IMR-90 (cell line): ENCODE data around the gene MYO3B. TPM values are rescaled to one million over a fixed set of nuclear protein-coding genes. Genes with fewer than 3 reads are reported as not detected.

Source experiments
- ATAC-seq: fragments of 200-7000 bp; cut with Tn5 transposase; 2 replicates; pipeline ENCODE4 v1.9.1; 2020; ENCODE audit warnings: low read depth, mild to moderate bottlenecking, moderate library complexity
- BruUV-seq: library from RNA; stranded (reverse); fragments of 400-500 nt; replicated peaks from 2 replicates; lab custom pipeline; 2021; lab: Mats Ljungman, UMichigan
- CTCF ChIA-PET: fragments of 300-600 bp; formaldehyde crosslinking; extraction: SDS; loops from one replicate; lab custom pipeline; 2021; ENCODE audit warnings: antibody characterized with exemption; lab: Yijun Ruan, JAX
- POLR2A ChIA-PET: fragments of 300-600 bp; sonication (Branson Sonifier 250); formaldehyde crosslinking; loops from one replicate; lab custom pipeline; 2022; ENCODE audit warnings: antibody characterized with exemption; ENCODE audit not compliant: unreplicated experiment; lab: Charles Lee
- DNase-seq: peaks from one replicate; pipeline ENCODE4 v3.0.0; 2013
- H2AFZ ChIP-seq: replicated peaks from 2 replicates; pipeline ENCODE3; 2013; ENCODE audit warnings: low read length, mild to moderate bottlenecking; ENCODE audit not compliant: poor library complexity
- H2AK5ac ChIP-seq: 2 replicates; pipeline ENCODE4 v1.6.1; 2013; ENCODE audit warnings: low read depth, low read length, inconsistent platforms
- H2AK9ac ChIP-seq: replicated peaks from 2 replicates; pipeline ENCODE3; 2013; ENCODE audit warnings: mild to moderate bottlenecking, low read depth, low read length, moderate library complexity; ENCODE audit not compliant: poor library complexity
- H2BK120ac ChIP-seq: 2 replicates; pipeline ENCODE4 v1.6.1; 2013; ENCODE audit warnings: low read depth, low read length, inconsistent platforms
- H2BK15ac ChIP-seq: 3 replicates; pipeline ENCODE4 v1.6.1; 2013; ENCODE audit warnings: low read depth, low read length, inconsistent platforms
- H2BK20ac ChIP-seq: 2 replicates; pipeline ENCODE4 v1.6.1; 2013; ENCODE audit warnings: low read depth, mild to moderate bottlenecking, inconsistent platforms, low read length, moderate library complexity
- H2BK5ac ChIP-seq: 2 replicates; pipeline ENCODE4 v1.6.1; 2013; ENCODE audit warnings: mild to moderate bottlenecking, low read depth, low read length, inconsistent platforms; ENCODE audit not compliant: poor library complexity, severe bottlenecking
- H3K14ac ChIP-seq: replicated peaks from 2 replicates; pipeline ENCODE4 v1.6.1; 2013; ENCODE audit warnings: low read depth, low read length, inconsistent platforms
- H3K18ac ChIP-seq: 2 replicates; pipeline ENCODE4 v1.6.1; 2013; ENCODE audit warnings: low read depth, low read length, control low read depth
- H3K23ac ChIP-seq: 2 replicates; pipeline ENCODE4 v1.6.1; 2013; ENCODE audit warnings: low read depth, low read length, inconsistent platforms
- H3K27ac ChIP-seq: 2 replicates; pipeline ENCODE4 v1.5.1; 2013; ENCODE audit warnings: mild to moderate bottlenecking, control low read depth, low read length; ENCODE audit not compliant: insufficient read depth
- H3K27me3 ChIP-seq: 2 replicates; pipeline ENCODE4 v1.6.1; 2013; ENCODE audit warnings: low read length; ENCODE audit not compliant: control insufficient read depth, insufficient read depth
- H3K36me3 ChIP-seq: 2 replicates; pipeline ENCODE4 v1.6.1; 2013; ENCODE audit warnings: low read length, mixed read lengths; ENCODE audit not compliant: control insufficient read depth, insufficient read depth
- H3K4ac ChIP-seq: 2 replicates; pipeline ENCODE4 v1.6.1; 2013; ENCODE audit warnings: low read depth, low read length, inconsistent platforms
- H3K4me1 ChIP-seq: 2 replicates; pipeline ENCODE4 v1.6.1; 2013; ENCODE audit warnings: low read length, mixed read lengths; ENCODE audit not compliant: control insufficient read depth, insufficient read depth
- H3K4me2 ChIP-seq: 2 replicates; pipeline ENCODE4 v1.6.1; 2013; ENCODE audit warnings: low read depth, mild to moderate bottlenecking, control low read depth, low read length, moderate library complexity
- H3K4me3 ChIP-seq: 2 replicates; pipeline ENCODE4 v1.5.1; 2013; ENCODE audit warnings: low read depth, mild to moderate bottlenecking, control low read depth, low read length, moderate library complexity; ENCODE audit not compliant: insufficient read depth
- H3K56ac ChIP-seq: 2 replicates; pipeline ENCODE4 v1.6.1; 2013; ENCODE audit warnings: low read length, inconsistent platforms; ENCODE audit not compliant: insufficient read depth; ENCODE audit errors: extremely low read depth
- H3K79me1 ChIP-seq, 2 experiments: 2 replicates each; pipeline ENCODE4 v1.6.1; 2013; ENCODE audit warnings: low read length in 2 of 2, inconsistent platforms in 1 of 2, low read depth in 1 of 2
- H3K9ac ChIP-seq: 2 replicates; pipeline ENCODE4 v1.6.1; 2013; ENCODE audit warnings: low read depth, low read length, control low read depth
- H3K9me1 ChIP-seq: 2 replicates; pipeline ENCODE4 v1.6.1; 2013; ENCODE audit warnings: low read length, inconsistent platforms; ENCODE audit not compliant: insufficient read depth
- H3K9me3 ChIP-seq: 2 replicates; pipeline ENCODE4 v1.6.1; 2013; ENCODE audit warnings: low read length; ENCODE audit not compliant: control insufficient read depth, insufficient read depth
- H4K20me1 ChIP-seq: 2 replicates; pipeline ENCODE4 v1.6.1; 2013; ENCODE audit warnings: low read length, inconsistent platforms; ENCODE audit not compliant: insufficient read depth
- H4K5ac ChIP-seq: 2 replicates; pipeline ENCODE4 v1.6.1; 2013; ENCODE audit warnings: mild to moderate bottlenecking, low read depth, low read length, control low read depth
- H4K8ac ChIP-seq, 2 experiments: 2 replicates each; pipeline ENCODE4 v1.6.1; 2013; ENCODE audit warnings: low read depth in 2 of 2, low read length in 2 of 2, control low read depth in 1 of 2, inconsistent platforms in 1 of 2
- H4K91ac ChIP-seq: 2 replicates; pipeline ENCODE4 v1.6.1; 2013; ENCODE audit warnings: low read depth, low read length, inconsistent platforms; ENCODE audit not compliant: insufficient read depth
- CEBPB ChIP-seq: IDR thresholded peaks from 2 replicates; pipeline ENCODE4 v1.6.1; 2012; ENCODE audit warnings: low read depth, low read length, improper control_type of control experiment
- CHD1 ChIP-seq: IDR thresholded peaks from 2 replicates; pipeline ENCODE4 v1.6.1; 2012; ENCODE audit warnings: low read depth, low read length, improper control_type of control experiment
- CTCF ChIP-seq: conservative IDR thresholded peaks from 2 replicates; pipeline ENCODE4 v1.5.1; 2012; ENCODE audit warnings: mild to moderate bottlenecking, low read depth, low read length, improper control_type of control experiment
- FOS ChIP-seq: fragments of 150-350 bp; IDR thresholded peaks from 2 replicates; pipeline ENCODE4 v1.6.1; 2016; ENCODE audit warnings: low read depth, low read length
- MAZ ChIP-seq: IDR thresholded peaks from 2 replicates; pipeline ENCODE4 v1.6.1; 2012; ENCODE audit warnings: low read depth, mild to moderate bottlenecking, low read length, improper control_type of control experiment, moderate library complexity, borderline replicate concordance
- MXI1 ChIP-seq: IDR thresholded peaks from 2 replicates; pipeline ENCODE4 v1.6.1; 2012; ENCODE audit warnings: low read depth, mild to moderate bottlenecking, low read length, moderate library complexity, borderline replicate concordance
- NFE2L2 ChIP-seq: fragments of 150-350 bp; IDR thresholded peaks from 2 replicates; pipeline ENCODE4 v1.6.1; 2016; ENCODE audit warnings: low read depth, mild to moderate bottlenecking, low read length
- RAD21 ChIP-seq: IDR thresholded peaks from 2 replicates; pipeline ENCODE4 v1.6.1; 2012; ENCODE audit warnings: low read length, improper control_type of control experiment
- RCOR1 ChIP-seq: IDR thresholded peaks from 2 replicates; pipeline ENCODE4 v1.6.1; 2012; ENCODE audit warnings: mild to moderate bottlenecking, low read length, improper control_type of control experiment; ENCODE audit not compliant: insufficient replicate concordance
- RFX5 ChIP-seq: IDR thresholded peaks from 2 replicates; pipeline ENCODE4 v1.8.0; 2012; ENCODE audit warnings: low read depth, mild to moderate bottlenecking, low read length, moderate library complexity
- SMC3 ChIP-seq: fragments of 150-350 bp; IDR thresholded peaks from 2 replicates; pipeline ENCODE4 v1.6.1; 2016; ENCODE audit warnings: low read depth, mild to moderate bottlenecking, antibody characterized with exemption, low read length, moderate library complexity
- WGBS, 2 experiments: methylation state at CpG; one replicate each; pipeline versions ENCODE4 v1.1.5 to v1.1.7; 2013; ENCODE audit warnings: missing lambda C conversion rate in 2 of 2; ENCODE audit not compliant: insufficient read length in 1 of 2; ENCODE audit errors: extremely low coverage in 2 of 2; 5-methylcytosine and 5-hydroxymethylcytosine counted together
- dilution Hi-C: fragments of 300-500 bp; cut with HindIII; formaldehyde crosslinking; loops from one replicate; pipeline ENCODE4 v1.14.3; 2018; ENCODE audit warnings: low sequenced_read_pairs; ENCODE audit not compliant: unreplicated experiment
- in situ Hi-C: fragments of 300-500 bp; cut with MboI; formaldehyde crosslinking; loops from 3 replicates; pipeline ENCODE4 v1.14.3; 2019; ENCODE audit warnings: low sequenced_read_pairs, inconsistent platforms, mixed read lengths
- intact Hi-C: fragments of 100-400 bp; cut with micrococcal nuclease; formaldehyde crosslinking; loops from 2 replicates; pipeline ENCODE4 v1.10.0; 2022
- polyA plus RNA-seq, 3 experiments: library from polyadenylated mRNA; depleted of rRNA; stranded (reverse); fragments of >200 nt; gene quantifications; 2 replicates each; pipeline ENCODE4 v1.2.3, GENCODE V29; 2012; ENCODE audit warnings: low replicate concordance in 1 of 3
- total RNA-seq: library from RNA; depleted of rRNA; stranded (reverse); fragments of >200 nt; gene quantifications from 2 replicates; pipeline ENCODE4 v1.2.3, GENCODE V29; 2012
- TF ChIP-seq, protein P1 (sequence below): fragments of 150-350 bp; IDR thresholded peaks from 2 replicates; pipeline ENCODE4 v1.6.1; 2017; ENCODE audit warnings: mild to moderate bottlenecking, antibody characterized with exemption, low read length, low read depth

The MYO3B gene
- total and polyA plus RNA-seq, 2 of the 4 experiments (the other 2 are of a cell fraction) = 0.02 TPM; not detected in 1

DNA sequence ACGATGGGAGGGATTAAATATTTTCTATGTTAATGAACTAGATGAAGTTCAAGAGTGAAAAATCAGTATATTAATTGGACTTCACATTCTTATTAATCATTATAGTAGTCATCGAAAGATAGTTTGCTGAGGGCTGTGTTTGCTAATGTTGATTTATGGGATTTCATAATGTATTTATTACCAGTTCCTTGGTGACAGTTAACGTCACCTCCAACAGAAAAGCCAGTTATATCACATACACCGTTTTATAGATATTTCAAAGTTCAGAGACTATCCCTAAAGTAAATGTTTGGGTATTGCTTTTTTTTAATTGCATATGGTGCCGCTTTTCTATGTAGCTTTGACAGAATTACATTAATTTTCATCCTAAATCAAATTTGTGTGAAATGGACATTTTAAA, 487.8 kb downstream of the MYO3B start:
- Histone ChIP-seq H4K91ac (no peak overlapping the region), H3K27ac (no peak overlapping the region), H3K9ac (no peak overlapping the region), H3K56ac (no peak overlapping the region), H3K9me3 (no peaks in the 10 kb centered on the region), H2BK5ac (no peak overlapping the region), H3K18ac (no peak overlapping the region), H3K23ac (no peak overlapping the region), H3K36me3 (no peaks in the 10 kb centered on the region), H4K5ac (no peak overlapping the region), H2BK15ac (no peak overlapping the region), H3K79me1 (no peaks in the 10 kb centered on the region), H3K4ac (no peak overlapping the region), H2BK20ac (no peak overlapping the region), H3K27me3 (no peaks in the 10 kb centered on the region), H3K9me1 (no peaks in the 10 kb centered on the region), H2AK9ac (no peak overlapping the region), H3K14ac (no peak overlapping the region), H4K20me1 (no peaks in the 10 kb centered on the region), H2AK5ac (no peak overlapping the region), H3K4me1 (no peaks in the 10 kb centered on the region), H3K4me3 (no peak overlapping the region), H2BK120ac (no peak overlapping the region), H4K8ac (no peak overlapping the region), H3K4me2 (no peak overlapping the region), H2AFZ (no peak overlapping the region)
- in situ Hi-C loops = no loop called here
- ATAC-seq (no peak), DNase-seq (no peak)
- ChIA-PET POLR2A (no interaction called here), CTCF (no interaction called here)
- no TSS peak for BruUV-seq
- 100% methylated on average over 1 of the region's 5 CpGs; no CpG with 5 or more reads in 1 of the 2 experiments for WGBS, 2 experiments
- TF ChIP-seq CEBPB (no peak), RCOR1 (no peak), CHD1 (no peak), RFX5 (no peak), MXI1 (no peak), NFE2L2 (no peak), SMC3 (no peak), FOS (no peak), MAZ (no peak), CTCF (no peak), RAD21 (no peak)
- TF ChIP-seq, protein P1, sequence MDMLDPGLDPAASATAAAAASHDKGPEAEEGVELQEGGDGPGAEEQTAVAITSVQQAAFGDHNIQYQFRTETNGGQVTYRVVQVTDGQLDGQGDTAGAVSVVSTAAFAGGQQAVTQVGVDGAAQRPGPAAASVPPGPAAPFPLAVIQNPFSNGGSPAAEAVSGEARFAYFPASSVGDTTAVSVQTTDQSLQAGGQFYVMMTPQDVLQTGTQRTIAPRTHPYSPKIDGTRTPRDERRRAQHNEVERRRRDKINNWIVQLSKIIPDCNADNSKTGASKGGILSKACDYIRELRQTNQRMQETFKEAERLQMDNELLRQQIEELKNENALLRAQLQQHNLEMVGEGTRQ = no peak
- dilution Hi-C loops = no loop called here
- intact Hi-C loops = no loop called here
